HG03175 (cell line): ENCODE measurements around the gene KLHDC7B.

ENCODE experiments used
- ATAC-seq: cut with Tn5 transposase; IDR thresholded peaks from one replicate; pipeline ENCODE4 v1.9.1; 2021; ENCODE audit warnings: mild to moderate bottlenecking, moderate library complexity; ENCODE audit not compliant: unreplicated experiment

Gene KLHDC7B

GRCh38 chr22:50545522-50546325 is at the start of gene KLHDC7B:
TSS of gene KLHDC7B (plus strand) at chr22:50545899. CDS start at chr22:50546244, 345 bp downstream.
- ATAC-seq: no peak

DNA sequence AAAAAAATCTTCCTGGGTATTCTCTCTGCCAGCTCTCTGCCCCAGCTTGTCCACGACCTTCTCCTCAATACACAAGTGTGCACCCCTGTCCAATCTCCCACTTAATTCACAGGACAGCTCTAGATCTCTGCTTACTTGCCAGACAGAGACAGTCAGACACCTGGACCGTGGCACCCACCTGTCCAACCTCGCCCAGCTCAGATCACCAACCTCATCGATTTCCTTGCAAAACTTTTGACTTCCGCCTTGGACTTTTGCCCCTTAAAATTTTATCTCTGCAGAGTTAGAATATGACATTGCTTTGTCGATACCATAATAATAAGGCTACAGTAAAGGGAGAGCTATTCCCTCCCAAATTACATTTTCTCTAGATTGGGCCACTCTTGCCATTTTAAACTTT is 48.6 kb upstream of the KLHDC7B start:
- no peak for ATAC-seq

DNA sequence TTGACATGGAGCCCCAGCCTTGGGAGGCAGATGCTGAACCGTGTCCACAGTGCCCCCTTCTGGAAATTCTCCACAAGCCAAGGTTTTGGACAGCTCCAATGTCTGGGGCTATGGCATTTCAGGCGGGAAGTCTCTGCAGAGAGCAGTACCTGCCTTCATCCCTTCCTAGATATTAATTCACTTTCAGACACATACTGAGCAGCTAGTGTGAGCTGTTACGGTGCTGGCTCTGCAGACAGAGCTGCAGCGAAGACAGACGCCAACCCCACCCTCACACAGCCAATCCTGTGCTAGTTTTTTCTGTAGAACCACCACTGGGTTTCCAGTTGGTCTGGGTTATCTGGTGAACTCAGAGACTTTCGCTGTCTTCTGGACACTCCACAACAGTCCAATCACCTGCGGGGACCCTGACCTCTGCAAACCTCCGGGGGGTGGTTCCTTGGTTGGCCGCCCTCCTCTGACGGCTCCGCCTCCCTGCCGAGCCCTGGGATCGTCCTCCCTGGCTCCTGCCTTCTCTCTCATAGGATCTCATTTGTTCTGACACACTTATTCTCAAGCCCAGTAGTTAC is 47.3 kb upstream of the KLHDC7B start:
- no peak for ATAC-seq

- no peak for ATAC-seq
Measured at GRCh38 chr22:50500452-50500851, 45.2 kb upstream of the KLHDC7B start.

DNA sequence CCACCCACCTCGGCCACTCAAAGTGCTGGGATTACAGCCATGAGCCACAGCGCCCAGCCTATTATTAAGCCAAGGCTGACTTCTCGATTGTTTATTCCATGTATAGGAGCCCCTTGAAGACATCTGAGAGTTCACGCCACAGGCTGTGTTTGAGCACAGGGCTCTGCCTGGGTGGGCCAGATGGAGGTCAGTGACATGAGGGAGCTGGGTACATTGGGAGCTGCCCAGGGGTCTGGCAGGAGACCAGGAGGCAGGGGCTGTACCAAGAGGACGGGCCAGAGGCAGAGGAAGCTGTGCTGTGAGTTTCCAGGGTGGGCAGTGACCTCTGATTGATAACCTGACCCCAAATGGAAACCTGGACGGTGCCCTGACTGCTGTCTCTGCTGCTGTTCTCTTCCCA is 43.6 kb upstream of the KLHDC7B start:
- no peak for ATAC-seq

GRCh38 chr22:50502628-50503474 is 42.8 kb upstream of the KLHDC7B start:
- no peak for ATAC-seq

- no peak for ATAC-seq
Measured at GRCh38 chr22:50503475-50504145, 42.1 kb upstream of the KLHDC7B start.

- no peak for ATAC-seq
Measured at GRCh38 chr22:50504369-50505211, 41.1 kb upstream of the KLHDC7B start.

- no peak for ATAC-seq
Measured at GRCh38 chr22:50505276-50505775, 40.4 kb upstream of the KLHDC7B start.

DNA sequence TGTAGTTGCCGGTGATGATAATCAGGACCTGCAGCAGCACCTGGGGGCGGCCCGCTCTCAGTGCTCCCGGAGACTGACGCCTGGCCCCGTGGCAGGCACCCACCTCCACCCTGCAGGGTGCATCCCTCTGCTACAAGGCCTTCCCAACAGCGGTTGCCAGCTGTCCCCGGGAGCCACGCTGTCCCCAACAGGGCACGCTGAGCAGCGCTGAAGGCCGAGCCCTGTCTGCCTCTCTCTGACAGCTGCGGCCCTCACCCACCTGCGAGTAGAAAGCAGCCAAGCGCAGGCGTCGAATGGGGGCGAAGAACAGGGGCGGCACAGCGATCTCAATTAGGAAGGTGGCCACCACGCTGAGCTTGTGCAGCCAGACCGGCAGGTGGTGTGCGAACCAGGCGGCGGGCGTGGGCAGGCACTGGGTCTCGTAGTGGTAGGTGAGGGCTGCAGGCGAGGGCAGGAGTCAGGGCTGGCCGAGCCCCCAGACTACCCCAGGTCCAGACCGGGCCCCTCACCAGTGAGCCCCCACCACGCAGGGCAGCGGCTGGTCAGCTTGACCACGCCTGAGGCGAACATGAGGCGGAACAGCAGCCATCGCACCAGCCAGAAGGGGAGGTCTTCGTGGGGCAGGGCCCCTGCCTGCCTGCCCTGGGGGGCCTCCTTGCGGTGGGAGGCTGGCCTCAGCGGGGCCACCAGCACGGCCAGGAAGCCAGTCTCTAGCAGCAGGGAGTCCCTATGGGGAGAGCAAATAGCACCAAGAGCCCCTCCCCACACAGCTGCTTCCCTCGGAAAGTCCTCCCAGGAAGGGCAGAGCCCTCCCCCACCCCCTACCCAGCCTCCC is 39.7 kb upstream of the KLHDC7B start:
- ATAC-seq: no peak

DNA sequence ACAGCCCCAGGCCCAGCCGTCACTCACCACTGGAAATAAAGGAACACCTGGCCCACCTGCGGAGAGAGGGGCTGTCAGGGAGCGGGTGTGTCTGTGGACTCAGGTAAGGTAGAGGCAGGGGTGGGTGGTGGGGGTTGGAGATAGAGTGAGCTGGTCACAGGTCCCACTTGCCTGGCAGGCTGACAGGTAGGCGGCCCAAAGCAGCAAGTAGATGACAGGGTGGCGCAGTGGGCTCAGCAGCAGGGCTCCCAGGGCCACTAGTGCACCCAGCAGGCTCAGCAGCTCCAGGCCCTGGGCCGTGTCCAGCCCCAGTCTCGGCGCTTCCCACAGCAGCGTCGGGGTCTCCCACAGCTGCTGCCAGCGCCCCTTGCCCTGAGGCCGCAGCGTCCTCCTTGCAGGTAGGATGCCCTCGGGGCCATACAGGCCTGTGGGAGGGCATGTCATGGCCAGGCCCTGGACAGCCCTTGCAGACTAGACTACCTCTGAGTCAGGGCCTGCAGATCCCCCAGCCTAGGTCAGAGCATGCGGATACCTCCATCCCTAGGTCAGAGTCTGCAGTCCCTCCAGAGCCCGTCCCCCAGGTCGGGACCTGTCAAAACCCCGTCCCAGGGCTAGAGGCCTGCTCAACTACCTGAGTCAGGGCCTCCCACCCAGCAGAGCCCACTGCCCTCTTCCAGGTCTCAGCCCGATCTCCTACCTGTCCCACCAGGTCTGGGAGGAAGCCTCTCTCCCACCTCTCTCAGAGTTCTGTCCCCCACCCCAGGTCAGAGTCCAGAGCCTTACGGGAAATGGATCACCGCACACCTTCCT is 38.9 kb upstream of the KLHDC7B start:
- no peak for ATAC-seq

GRCh38 chr22:50507421-50507990 is 38.2 kb upstream of the KLHDC7B start, which contains the start of gene LMF2:
TSS of gene LMF2 (minus strand) at chr22:50507702. CDS start at chr22:50507675, 27 bp downstream.
- ATAC-seq: peak; percentile 59

- peak; percentile 71 for ATAC-seq
Measured at GRCh38 chr22:50507991-50508884, 37.5 kb upstream of the KLHDC7B start, which contains the start of gene NCAPH2. TSS of gene NCAPH2 (plus strand) at chr22:50508224. CDS start at chr22:50508338, 114 bp downstream.

- no peak for ATAC-seq
Measured at GRCh38 chr22:50508897-50509296, 36.8 kb upstream of the KLHDC7B start.

GRCh38 chr22:50513175-50513574 is 32.5 kb upstream of the KLHDC7B start:
- ATAC-seq: no peak

DNA sequence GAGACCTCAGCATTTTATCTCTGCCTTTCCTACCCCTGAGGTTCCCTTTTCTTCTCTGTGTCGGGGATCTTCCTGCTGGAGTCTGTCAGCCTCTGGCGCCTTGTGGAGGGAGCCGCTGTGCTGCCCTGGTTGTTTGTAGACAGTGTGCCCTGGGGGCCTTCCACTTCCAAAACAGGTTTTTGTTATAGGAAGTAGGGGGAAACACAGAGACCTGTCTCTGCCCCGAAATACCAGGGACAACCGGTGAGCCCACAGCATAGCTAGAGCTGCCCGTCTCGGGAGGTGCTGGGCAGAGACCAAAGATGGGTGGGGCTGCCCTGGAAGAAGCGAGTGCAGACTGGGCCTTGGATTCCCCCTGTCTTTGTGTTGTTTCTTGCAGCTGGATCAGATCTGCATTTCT is 29.6 kb upstream of the KLHDC7B start:
- ATAC-seq: no peak

GRCh38 chr22:50516891-50517290 is 28.8 kb upstream of the KLHDC7B start:
- no peak for ATAC-seq
